Daoy (cell line): ENCODE data around the gene ADCY5. TPM values are rescaled to one million over a fixed set of nuclear protein-coding genes. Genes with fewer than 3 reads are reported as not detected.

Experiments
- DNase-seq: peaks from one replicate; pipeline ENCODE4 v3.0.0-alpha.2; 2015; ENCODE audit warnings: low read depth
- total RNA-seq: library from RNA; depleted of rRNA; stranded (reverse); fragments of >200 nt; shearing (Covaris generic); gene quantifications from 2 replicates; pipeline ENCODE4 v1.2.3, GENCODE V29; 2014

The ADCY5 gene
- total RNA-seq, 1 experiment from 2014 or later: 0.06 TPM

DNA sequence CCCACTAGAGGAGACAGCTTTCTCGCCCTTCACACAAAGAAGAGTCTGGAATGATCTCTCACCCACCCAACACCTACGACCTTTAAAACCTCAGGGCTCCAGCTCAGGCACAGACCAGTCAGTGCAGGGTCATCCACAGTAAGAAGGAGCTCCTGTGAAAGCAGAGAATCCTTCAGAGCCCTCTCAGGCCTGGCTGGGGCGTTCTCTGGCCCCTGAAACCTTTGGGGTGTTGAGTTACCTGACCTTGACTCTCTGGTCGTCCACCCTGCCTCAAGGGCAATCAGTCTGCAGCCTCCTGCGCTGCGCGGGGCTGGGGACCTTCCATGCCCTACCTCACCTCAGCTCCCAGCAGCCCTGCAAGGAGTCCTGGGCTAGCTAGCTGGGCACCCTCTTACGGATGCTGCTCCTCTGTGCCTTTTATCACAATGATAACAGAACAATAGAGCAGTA is 106.2 kb downstream of the ADCY5 start:
- no peak for DNase-seq

DNA sequence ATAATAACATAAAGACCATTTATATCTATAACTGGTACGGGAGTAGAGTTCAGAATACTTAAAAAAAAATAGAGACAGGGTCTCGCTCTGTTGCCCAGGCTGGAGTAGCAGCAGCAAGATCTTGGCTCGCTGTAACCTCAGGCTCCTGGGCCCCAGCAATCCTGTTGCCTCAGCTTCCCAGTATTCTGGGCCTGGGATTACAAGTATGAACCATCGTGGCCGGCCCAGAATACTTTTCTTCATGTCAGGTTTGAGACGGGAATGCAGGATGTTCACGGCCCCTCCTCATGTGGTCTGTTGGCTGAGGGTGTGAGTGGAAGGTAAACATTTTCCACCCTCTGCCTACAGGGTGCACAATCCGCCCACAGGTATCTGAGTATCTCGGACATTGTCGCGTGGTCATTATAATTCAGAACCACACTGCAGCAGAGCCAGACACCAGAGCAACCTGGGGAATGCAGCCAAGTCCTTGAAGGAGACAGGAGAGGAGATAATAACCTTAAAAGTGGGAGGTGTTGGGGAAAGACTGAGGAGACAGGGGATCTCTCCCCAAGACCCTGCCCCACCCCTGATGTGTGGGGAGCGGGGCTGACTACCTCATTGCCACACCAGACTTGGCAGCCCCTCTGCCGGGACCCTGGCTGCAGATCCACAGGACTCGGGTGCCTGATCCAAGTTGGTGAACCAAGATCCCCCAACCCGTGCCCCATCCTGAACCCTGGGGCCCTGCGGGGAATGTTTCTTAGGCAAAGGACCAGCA is 106.8 kb downstream of the ADCY5 start:
- no peak for DNase-seq

DNA sequence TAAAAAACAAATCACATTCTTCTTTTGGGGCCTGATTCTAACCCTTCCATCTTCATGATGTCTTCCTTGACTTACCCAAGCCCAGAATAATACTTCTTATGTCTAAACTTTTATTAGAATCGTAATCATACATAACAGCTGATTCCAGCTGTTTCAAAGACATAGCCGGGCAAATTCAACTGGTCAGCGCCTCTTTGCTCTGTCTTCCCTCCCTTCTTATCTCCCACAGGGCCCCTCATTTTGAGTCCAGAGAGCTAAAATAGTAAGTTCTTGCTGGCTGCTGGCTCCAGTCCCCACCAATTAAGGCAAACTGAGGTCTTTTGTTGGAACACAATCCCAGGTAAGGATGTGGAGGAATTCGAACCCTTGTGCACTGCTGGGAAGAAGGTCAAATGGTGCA is 108.6 kb downstream of the ADCY5 start:
- no peak for DNase-seq

DNA sequence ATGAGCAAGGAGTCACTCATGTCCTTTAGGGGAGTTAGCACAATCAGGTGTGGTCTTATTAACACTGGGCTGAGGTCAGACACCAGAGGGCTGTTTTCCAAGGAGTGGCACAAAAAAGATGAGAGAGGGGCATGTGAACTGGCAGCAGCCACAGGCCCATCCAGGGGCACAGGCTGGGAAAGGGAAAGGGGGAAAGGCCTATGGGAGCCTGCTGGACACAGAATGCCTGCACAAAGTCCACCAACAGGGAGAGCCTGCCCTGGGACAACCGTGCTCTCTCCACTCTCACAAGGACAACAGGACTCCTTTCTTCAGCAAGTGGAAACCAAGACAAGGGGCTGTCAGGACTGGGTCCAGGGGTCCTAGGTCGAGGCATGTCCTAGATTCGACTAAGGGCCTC is 109.6 kb downstream of the ADCY5 start:
- DNase-seq: no peak

DNA sequence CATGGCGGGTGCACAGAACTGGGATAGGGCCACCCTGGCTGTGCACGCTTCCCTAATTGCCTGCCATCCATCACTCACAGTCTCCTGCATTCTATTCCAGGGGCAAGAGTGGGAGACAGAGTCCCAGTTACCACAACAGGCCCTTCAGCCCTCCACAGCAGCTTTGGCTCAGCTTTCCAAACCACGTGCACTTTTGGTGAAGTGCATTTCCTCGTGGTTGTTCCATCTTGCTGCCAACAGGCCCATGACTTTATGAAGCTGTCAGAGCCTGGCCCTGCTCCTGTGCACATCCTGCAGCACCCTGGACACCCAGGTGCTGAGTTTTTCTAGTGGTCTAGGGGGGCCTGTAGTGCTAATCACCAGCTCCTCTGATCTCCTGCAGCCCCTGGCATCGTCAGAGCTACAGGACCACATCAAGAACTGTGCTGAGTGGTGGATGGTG is 110.2 kb downstream of the ADCY5 start:
- DNase-seq: no peak

DNA sequence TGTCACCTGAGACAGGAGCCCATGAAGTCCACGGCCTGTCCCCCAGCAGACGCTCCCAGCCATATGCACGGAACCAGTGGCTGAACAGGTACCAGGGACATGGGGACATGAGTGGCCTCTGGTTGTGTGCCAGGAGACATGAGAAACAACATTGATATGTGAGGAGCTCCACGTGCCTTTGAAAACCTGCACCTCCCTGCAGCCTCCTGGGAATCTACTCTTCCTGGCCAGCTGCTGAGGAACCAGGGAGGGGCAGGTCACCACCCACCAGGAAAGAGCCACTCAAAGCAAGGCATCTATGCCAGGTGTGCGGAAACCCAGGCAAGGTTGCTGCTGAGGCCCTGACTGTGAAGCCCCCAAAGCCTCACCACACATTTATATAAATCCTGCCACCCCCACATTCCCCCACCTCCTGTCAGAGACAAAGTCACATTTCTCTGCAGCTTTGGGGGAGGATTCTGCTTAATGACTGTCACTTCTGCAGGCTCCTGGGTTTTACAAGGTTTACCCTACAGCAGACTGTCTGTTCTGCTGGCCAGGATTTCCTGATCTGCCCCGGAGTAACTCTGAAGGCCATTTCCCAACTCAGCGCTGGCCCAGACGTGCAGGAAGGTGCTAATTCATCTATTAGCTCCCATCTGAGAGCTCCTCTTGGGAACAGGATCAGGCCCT is 110.8 kb downstream of the ADCY5 start:
- no peak for DNase-seq

DNA sequence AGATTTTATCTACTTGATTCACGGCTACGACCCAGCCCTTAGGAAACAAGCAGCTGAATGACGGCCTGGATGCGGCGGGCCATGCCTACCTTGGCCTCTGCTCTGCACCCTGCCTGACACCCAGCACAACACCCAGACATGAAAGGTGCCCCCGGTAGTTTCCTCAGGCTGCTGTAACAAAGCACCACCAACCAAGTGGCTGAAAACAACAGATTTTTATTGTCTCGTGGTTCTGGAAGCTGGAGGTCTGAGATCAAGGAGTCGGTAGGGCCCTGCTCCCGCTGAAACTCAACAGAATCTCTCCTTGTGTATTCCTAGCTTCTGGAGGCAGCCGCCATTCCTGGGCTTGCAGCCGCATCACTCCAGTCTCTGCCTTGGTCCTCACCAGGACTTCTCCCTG is 111.7 kb downstream of the ADCY5 start:
- no peak for DNase-seq

DNA sequence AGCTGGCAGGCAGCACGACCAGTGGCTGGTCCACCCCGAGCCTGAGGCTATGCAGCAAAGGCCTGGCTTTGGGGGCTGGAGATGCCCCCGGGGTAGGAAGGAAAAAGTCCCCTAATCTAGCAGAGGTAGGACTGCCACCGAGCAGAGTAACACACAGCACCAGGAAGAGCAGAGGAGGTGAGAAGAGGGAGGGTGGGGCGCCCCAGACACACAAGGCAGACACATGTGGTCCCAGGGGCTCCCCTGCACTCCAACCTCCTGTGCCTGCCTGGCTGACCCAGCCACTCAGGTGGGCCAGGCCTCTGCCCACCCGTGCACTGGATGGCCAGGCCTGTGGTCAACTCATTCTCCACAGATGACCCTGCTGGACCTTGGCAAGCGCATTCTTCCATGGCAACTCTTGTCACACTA is 112.4 kb downstream of the ADCY5 start:
- DNase-seq: no peak

DNA sequence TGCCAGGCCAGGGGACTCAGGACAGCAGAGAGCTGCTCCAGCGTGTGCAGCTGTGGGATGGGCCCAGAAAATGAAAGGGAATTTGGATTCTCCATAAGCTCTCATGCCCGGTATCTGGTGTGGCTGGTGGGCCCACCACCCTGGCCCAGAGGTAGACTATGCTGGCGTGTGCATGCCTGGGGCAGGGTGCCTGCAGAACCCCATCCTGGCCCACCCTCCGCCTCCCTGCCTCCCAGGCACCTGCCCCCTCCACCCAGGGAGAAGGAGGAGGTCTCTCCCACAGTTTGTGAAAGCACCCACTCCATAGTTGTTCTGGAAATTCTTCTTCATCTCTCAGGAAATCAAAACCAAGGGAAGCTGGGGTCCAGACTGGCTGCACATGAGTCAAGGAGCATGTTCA is 112.9 kb downstream of the ADCY5 start:
- no peak for DNase-seq

DNA sequence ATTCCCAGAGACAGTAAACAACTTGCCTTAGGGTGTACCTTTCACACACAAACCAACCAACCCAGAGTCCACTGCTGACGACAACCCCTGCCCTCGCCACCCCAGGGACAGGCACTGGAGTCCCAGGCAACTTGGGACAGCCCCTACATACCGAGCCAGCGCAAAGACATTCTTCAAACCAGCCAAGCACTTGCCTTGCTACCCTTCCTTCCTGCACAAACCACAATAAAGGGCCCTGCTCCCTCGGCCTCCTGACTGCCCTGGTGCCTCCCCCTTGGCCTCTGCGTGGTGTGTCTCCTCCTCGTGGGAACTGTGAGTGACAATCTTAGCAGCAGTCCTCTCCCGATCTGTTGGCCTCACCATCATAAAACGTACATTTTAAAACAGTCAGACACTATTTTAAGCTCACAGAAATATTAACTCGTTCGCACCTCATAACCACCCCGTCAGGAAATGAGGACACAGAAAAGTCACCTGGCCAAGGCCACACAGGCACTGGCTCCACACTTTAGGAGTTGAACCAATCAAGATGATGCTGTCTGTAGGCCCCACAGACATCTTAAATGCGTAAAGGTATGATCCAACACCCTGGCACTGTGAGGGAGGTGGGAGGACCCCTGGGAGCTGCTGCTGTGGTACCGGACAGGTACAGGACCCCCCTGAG is 113.8 kb downstream of the ADCY5 start:
- no peak for DNase-seq

DNA sequence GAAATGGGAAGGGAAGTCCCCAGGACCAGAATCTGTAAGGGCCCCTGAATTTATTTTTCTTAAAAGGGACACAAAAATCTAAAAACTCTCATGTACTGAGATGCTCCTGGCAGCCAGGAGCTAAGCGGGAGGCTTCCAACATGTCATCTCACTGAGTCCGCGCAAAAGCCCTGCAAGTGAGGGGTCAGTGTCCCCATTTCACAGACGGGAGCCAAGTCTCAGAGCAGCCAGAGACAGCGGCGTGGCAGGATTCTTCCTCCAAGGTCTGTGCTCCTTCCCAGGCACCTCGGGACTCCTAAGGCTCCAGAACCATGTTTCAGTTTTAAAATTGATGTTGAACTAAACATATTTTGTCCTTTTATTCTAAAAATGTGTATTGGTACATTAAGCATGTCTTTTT is 114.8 kb downstream of the ADCY5 start:
- no peak for DNase-seq

DNA sequence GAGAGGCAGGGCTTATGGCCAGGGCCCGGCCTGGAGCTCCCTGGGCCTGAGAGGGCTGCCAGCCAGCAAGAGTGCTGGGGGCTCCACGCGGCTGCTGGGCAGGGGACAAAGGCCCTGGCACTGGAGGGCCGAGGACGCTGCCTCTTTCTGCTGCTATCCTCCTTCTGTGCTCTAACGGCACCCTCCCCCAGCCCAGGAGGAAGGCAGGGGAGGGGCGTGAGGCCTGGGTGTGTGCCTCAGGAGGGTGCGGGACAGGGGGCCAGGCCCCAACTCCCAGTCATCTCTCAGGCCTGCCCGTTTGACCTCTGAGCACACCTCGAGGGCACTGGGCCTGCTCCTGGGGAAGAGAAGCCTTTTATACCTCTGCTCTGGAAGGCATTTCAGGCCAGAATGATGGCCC is 115.5 kb downstream of the ADCY5 start:
- no peak for DNase-seq

DNA sequence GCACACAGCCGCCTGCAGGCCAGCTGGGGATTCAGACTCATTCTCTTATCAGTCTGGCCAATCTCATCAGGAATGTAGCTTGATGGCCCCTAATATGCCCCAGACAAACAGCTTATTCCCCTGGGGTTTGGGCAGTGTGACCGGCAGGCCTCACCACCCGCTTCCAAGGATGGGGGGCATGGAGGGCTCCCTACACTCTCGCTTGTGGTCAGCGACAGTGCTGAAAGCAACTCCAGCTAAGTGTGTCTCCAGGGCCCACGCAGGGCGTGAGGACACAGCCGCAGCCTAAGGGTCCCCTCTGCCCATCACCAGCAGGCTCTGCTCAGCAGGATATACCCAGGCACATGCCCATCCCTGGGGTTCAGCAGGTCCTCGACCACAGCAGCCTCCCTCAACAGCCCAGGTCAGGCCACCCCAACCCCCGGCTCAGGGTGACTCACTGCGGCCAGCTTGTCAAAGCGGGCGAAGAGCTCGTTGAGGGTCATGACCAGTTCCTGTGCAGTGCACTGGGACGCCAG is 116.7 kb downstream of the ADCY5 start:
- DNase-seq: no peak

DNA sequence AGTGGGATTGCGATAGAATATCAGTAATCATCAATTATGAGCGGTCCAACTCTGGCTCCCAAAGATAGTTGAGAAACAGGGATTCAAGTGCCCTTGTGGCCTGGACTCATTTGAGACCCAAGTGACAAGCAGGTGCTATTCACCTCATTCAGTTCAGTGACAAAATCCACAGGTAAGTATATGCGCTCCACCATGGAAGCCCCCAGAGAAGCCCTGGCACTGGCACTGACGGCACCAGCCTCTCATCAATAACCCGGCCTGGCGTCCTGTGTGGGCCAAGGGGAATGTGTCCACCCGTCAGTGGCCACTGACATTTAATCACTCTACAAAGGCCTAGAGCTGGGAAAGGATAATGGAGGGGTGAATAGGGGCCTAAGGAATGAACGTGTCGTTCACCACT is 117.2 kb downstream of the ADCY5 start:
- no peak for DNase-seq

DNA sequence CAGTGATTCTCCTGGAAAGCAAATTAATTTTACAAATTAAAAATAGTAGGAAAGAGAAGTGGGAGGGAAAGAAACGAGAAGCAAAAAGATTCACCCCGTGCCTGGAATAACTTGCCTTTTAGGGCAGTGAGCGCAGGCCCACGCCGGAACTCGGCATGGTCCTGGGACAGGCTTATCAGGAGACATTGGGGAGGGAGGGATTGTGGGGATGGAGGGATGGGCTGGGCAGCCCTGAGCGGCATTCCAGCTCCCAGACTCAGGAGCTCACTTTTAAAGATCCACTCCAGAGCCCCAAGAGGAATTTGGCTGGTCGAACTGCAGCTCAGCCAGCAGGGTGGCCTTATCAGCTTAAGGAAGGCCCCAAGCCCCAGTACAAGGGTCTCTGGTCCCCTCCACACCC is 117.9 kb downstream of the ADCY5 start:
- no peak for DNase-seq

DNA sequence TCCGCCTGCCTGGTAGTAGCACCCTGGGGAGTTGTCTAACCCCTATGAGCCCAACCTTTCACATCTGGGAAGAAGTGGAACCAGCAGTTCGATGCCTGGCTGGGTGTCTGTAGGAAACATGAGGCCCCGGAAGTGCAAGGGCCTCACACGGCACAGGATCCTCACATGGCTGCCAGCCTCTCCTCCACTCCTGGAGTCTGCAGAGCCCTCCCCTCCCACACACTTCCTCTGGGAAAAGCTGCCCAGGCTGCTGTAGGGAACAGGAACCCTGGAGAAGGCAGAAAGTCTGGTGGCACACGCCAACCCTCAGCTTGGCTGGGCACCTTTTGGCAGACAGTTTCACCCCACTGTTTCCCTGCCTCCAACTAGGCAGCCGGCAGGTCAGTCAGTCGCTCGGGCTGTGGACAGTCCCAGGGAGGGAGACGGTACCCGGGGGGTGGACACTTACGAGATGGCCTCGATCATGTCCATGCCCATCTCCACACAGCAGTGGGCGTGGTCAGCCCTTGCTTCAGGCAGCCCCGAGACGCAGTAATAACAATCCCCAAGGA is 118.4 kb downstream of the ADCY5 start:
- no peak for DNase-seq

DNA sequence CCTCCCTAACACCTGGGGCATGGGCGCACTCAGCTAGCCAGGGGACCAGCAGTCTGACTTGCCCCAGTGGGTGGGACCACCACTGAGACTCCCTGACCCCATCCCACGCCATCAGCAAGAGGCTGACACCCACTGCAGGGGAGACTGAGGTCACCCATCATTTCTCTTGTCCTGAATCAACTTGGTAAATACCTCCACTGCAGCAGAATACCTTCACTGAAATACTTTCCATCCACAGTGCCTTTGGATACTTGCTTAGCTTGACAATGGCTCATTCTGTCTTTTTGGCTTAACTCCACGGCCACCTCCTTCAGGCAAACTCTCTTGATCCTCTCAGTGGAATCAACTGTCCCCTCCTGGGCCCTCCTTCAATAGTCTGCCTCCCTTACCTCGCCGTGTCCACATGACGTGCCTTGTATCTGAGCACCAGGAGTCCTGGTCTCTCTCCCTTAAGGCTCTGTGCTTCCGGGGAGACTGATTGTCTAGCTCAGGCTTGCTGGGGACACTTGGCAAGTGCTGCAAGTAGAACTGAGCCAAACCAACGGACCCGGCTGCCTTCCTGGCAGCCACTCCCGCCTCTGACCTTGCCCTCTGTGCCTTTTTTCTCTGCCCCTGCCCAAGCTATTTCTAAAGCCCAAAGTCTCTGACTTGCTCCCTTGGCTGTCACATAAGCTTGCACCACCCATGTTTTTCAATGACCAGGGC is 119.1 kb downstream of the ADCY5 start:
- no peak for DNase-seq

DNA sequence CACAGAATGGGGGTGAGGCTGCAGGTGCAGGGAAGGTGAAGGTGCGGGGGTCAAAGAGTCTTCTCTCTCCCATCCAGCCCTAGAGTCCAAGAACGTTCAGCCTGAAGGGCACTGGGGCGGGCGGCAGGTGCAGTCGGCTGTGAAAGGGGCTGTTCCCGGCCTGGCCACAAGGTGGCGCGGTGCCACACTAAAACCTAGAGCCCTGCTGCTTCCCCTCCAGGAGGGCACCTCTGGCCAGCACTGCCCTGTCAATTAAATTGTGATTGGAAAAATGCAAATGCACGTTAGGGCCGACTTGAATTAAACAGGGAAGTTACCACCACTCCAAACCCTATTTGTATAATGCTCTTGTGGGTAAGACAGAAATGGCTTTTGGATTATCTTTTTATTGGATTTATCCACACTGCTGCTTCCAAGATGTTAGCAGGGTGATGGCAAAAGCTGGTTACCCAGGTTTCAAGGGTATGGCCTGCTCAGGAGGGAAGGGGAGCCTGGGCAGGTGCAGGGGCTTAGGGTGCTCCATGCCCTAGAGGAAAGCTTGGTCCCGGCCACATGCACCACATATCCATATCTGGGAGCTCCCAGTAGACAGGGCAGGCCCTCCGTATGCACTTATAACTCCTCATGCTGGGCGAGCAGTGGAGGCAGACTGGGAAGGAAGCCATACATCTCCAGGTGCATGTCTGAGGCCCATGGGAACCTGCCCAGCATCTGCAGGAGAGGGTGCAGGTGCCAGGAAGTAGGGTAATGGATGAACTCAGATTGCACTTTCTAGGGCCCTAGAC is 119.8 kb downstream of the ADCY5 start:
- DNase-seq: peak; percentile 72

DNA sequence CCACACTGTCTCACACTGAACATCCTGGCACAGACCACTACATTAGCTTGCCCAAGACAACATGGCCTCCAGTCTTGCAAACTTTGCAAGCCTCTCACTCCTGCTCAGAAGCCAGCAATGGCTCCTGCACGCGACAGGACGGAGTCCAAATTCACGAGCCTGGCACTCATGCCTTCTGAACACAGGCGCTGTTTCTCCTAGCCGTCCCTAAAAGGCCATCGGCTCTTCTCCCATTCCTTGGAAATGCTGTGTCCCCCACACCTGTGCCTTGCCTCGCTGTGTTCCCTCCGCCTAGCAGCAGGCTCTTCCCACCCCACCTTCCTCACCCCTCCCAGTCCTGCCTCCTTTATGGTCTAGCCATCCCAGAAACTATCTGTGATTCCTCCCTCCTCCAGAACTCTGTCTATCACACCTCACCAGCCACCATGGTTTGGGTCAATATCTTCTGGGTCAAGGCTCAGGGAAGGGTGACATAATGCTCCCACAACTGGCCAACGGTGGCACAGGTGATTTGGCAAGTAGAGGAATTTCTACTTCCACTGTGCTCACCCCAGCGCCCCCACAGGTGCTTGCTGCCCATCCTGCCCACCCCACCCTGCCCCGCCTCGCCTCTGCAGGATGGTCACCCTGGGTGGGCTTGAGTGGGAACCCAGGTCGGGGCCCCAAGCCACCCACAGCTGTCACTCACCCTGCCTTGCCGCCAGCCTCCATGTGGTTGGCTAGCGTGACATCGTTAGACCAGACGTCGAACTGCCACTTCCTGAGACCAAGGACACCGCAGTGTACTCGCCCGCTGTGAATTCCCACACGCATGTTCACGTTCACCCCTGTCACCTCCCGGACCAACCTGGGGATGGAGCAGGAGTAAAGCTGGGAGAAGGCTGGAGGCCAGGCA is 120.7 kb downstream of the ADCY5 start:
- DNase-seq: no peak

DNA sequence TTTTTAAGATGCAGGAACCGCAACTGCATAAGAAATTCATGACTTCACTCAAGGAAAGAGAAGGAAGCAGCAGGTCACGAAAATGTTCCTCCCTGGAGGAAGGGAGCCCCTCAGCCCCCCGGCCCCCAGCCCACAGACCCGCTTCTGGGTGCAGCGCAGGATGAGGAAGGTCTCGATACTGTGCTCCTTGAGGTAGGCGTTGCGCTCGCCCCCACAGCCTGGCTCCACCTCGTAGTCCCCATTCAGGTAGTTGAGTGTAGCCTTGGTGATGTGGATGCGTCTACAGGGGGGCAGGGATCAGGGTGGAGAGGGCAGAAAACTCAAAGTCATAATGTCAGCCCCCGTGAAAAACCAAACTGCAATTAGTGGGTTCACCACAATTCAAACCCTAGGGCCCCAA is 121.4 kb downstream of the ADCY5 start:
- DNase-seq: no peak
